GM18499 (cell line): ENCODE results near the gene SMIM38.

Experiments
- ATAC-seq: cut with Tn5 transposase; IDR thresholded peaks from one replicate; pipeline ENCODE4 v1.9.1; 2021; ENCODE audit warnings: moderate number of reproducible peaks; ENCODE audit not compliant: insufficient read depth, unreplicated experiment

The SMIM38 gene

DNA sequence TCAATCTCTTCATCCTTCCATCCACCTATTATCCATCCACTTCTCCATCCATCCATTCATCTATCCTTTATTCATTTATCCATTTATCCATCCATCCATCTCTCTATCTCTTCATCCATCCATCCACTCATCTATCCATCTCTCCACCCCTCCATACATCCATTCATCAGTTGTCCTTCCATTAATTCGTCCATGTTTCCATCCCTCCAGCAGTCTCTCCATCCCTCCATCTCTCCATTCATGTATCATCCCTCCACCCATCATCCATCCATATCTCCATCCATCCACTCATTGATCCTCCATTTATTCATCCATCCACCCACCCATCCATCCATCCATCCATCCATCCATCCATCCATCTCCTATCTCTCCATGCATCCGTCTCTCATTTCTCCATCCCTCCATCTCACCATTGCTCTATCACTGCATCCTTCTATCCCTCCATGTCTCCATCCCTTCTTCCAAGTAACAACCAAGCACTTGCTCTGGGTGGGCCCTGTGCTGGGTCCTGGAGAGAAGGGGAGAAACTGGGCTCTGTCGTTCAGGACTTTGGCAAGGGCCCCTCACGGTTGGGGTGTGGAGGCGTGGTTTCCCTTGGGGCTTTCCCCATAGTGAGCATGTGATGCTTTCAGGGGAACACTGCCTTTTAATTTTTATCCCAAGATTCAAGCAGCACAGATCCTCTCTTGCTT is 43.3 kb downstream of the SMIM38 start:
- ATAC-seq, result no peak

DNA sequence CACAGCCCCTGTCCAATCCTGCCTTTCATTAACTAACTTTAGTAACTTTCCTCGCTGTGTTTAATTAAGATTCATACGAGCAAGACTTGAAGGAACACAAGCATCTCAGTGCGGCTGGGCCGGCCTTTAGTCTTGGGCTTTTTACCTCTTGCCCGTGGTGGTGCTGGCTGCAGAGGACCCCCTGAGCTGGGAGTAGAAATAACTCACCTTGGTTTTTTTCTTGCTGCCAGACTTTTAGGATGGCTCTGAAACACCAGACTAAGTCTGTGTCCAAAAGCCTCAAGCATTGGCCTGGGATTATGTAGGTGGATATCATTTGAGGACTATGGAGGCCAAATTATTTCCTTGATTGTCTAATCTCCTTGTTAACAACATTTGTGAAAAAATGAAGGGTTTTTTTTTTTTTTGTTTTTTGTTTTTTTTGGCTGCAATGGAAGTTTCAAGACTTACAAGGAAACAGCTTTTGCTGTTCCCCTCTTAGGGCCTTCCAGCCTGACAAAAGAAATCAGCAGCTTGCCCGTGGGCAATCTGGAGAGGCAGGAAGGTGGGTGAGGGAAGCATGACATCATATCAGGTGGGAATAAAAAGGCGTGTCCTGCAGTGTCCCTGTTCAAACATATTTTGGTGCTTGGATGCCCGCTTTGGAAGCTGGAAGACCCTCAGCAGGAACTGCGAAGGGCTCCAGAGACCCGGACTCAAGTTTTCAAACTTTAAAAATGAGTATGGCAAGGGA is 44.0 kb downstream of the SMIM38 start:
- ATAC-seq, result no peak

DNA sequence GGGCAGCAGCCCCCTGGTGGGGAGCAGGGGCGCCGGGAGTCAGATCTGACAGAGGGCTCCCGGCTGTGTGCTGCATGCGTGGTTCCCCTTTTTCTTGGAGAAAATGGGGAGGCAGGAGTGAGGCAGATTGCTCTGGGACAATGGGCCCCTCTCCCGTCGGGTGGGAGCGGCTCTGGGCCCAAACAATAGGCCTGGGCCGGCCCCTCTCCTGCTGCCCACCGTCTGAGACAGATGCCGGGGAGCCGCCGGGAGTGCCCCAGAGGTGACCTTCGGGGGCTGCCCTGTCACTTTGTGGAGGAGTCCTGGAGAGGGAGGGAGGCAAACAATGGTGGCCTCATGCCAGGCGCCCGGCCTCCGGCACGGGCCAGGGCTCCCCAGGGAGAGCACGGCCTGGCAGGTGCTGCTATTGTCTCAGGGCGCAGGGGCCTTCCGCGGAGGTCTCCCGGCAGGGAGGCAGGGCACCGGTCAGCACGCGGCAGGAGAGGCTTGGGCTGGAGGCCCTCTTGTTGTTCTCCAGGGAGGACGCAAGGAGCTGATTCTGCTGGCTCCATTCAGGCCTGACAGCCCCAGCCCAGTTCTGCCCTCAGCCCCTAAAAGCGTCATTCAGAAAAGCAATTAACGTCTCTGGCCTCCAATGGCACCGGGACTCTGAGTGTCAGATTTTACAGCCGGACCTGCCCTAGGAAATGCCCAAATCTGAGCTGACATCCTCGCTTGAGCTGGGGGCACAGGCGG is 44.8 kb downstream of the SMIM38 start:
- no peak for ATAC-seq

DNA sequence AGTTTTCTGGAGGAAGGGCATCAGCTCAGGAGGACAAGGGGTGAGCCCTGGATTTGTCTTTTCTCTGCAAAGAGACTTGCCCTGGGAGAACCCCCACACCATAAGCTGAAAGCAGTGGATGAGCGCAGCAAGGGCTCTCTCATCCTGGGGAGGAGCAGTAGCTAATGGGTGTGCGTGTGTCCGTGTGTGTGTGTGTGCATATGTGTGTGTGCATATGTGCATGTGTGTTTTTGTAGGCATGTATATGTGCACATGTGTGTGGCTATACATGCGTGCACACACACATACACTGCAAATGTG is 45.3 kb downstream of the SMIM38 start:
- ATAC-seq, result no peak

DNA sequence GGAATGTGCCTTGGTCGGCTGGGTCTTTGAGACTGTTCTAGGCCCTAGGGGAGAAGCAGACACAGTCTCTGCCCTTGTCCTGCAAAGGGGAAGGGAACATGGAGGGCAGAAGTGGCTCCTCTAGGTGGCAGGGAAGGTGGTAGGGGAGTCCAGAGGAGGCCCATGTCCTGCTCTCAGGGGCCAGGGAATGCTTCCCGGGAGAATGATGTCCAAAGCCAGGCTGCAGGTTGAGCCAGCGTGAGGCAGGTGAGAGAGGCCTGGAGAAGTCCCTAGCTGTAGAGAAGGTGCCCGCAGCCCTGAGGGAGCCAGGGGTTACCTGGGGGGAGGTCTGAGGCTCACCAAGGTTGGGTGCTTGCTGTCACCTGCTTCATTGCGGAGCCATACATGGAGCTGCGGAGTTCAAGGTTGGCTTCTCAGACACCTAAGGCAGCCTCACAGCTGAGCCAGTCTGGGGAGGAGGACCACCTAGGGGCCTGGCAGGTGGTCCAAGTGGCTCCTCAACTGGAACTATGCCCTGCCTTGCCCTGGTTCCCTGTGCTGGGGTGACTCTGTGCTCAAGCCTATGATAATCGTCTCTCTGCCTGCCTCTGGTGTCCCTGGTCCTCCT is 46.1 kb downstream of the SMIM38 start:
- ATAC-seq, result no peak

DNA sequence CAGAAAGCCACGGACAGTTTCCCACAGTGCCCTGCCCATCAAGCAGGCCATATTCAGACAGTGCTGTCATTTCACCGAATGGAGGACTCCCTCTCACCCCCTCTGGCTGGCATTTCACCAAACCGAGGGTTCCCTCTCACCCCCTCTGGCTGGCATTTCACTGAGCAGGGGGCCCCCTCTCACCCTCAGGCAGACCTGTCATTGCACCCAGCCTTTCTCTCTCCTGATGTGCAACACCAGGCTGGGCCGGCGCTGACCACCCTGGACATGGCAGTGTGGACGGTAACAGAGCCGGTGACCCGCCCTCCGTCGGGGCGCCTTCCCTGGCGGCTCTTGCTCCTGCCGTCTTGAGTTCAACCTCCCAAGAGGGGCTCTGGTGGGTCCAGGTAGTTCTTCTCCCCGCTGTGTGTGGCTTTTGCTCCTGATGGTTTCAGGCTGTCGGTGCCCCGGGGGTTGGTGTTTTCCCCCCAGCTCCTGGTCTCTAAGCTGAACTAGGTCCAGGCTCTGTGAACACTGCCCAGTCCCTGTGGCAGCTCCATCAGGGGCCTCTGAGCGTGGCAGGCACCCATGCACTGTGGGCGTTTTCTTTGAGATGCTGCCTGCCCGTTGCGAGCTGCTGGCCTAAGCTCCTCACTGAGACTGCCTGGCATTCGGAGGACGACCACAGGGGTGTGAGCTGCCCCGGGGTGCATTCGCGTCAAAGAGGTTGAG is 46.9 kb downstream of the SMIM38 start:
- ATAC-seq, result no peak

DNA sequence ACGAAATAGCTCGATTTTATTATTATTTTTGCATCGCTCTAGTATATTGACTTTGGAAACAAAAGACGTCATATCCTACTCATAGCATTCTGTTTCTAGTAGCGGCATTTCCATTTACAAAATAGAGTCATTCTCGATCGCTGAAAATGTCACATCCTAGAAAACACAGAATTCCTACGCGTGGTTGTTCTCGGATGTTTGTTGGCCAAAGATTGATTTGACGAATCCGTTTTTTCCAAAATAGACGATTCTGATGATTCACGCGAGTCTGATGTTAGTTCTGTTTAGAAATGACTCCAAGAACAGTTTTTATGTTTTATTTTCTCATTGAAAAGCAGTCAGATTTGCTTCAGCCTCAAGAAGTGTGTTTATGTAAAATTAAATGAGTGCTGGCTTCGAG is 47.6 kb downstream of the SMIM38 start:
- ATAC-seq, result no peak

DNA sequence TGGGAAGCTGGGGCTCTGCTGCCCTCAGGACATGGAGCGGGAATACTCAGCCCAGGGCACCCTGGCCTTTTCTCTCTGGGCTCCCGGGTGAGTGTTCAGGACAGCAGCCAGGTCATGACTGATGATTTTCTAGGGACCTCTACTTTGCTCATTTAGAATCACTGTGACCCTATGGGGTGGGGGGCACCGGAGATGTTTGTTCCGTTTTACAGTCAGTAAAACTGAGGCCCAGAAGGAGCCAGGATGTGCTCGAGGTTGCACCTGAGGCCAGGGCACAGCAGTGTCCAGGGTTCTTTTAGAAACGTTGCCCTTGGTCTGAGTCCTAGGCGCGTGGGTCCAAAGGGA is 48.1 kb downstream of the SMIM38 start:
- ATAC-seq, result no peak

DNA sequence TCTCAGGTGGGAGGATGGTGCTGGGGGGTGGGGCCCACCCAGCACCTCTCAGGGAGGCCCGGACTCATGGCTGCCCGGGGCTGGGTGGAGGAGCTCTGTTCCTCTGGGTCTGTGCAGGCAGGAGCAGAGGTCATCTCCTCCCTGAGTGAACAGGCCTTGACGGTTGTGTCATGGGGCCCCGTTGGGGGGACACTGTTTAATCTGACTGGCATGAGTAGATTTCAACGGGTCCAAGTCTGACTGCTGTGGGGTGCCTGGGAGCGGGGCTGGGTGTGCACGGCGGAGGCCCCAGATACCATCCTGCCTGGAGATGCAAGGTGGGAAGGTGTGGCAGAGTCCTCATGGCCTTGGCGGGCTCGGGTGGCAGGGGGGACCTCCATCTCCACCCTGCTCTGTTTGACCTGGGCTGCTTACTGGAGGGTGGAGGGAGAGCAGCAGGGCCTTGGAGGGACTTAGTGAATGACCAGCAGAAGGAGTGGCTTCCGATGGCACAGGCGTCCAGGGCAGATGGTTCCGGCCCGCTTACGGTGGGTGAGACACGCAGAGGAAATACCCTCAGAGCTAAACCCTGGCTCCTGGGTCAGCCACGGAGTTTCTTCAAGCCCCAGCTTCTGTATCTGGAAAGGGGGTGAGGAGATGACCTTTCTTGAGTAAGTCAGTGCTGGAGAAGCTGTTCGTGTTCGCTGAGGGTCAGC is 48.7 kb downstream of the SMIM38 start:
- no peak for ATAC-seq

DNA sequence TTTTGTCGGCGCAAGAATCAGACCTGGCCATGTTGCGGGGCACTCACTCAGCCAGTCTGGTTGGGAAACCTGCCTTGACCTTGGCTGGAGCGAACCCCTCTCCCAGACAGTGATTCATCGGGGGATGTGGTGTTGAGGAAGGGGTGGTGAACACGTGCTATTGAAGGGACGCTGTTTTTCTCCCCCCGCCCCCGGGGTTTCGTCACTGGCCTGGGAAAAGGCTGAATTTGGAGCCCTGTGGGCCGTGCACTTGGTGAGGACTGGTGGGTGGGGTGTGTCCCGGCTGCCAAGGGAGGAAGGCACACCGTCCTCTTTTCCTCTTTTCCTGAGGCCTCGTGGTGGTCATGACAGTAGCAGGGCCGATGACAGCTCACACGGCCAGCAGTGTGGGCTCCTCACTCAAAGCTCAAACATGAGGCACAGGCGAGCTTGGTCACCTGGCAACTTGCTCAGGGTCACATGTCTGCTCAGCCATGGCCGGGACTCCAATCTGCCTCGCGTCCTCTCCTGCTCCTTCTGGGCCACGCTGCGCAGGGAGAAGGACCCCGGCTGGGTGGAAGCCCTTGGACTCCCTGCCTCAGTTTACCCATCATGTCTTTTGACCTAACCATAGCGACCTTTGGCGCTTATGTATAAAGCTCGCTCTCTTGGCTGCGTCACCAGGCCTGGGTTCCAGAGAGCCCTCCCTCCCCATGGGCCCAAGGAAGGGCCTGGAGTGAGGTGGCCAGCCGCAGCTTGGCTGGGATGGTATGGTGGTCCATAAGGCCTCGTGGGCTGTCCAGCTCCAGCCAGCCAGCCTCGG is 49.4 kb downstream of the SMIM38 start:
- no peak for ATAC-seq
